MG63 (cell line): ENCODE results near the gene IGFL1. TPM values are rescaled to one million over a fixed set of nuclear protein-coding genes. Genes with fewer than 3 reads are reported as not detected.
A peak's percentile ranks its signal among the peaks of the same experiment; 100 is the strongest.
"Not testable (repeated sequence)": the region's sequence is repeated elsewhere in the genome, so short reads cannot be mapped to it uniquely, and the experiment has no call there.

Experiments
- DNase-seq: peaks from one replicate; pipeline ENCODE4 v3.0.0-alpha.2; 2020
- H3K27me3 ChIP-seq: fragments of 250-450 bp; sonication (Bioruptor Pico); 2 replicates; pipeline ENCODE4 v1.5.1; 2020; ENCODE audit warnings: mild to moderate bottlenecking, moderate library complexity
- H3K36me3 ChIP-seq: fragments of 250-450 bp; sonication (Bioruptor Pico); 2 replicates; pipeline ENCODE4 v1.5.1; 2020; ENCODE audit warnings: mild to moderate bottlenecking, moderate library complexity
- H3K4me3 ChIP-seq: fragments of 250-450 bp; sonication (Bioruptor Pico); 2 replicates; pipeline ENCODE4 v1.5.1; 2020; ENCODE audit warnings: mild to moderate bottlenecking, moderate library complexity
- H3K9me3 ChIP-seq: fragments of 250-450 bp; sonication (Bioruptor Pico); 2 replicates; pipeline ENCODE4 v1.5.1; 2020; ENCODE audit warnings: mild to moderate bottlenecking, moderate library complexity
- total RNA-seq: library from RNA; depleted of rRNA; stranded (reverse); fragments of >200 nt; shearing (Covaris generic); gene quantifications from 2 replicates; pipeline ENCODE4 v1.2.3, GENCODE V29; 2014; ENCODE audit warnings: low replicate concordance

The IGFL1 gene
- total RNA-seq, 1 experiment from 2014 or later: not detected

GRCh38 chr19:46238141-46238540 lies 8.6 kb downstream of the IGFL1 start:
- not testable (repeated sequence) for H3K36me3 ChIP-seq, DNase-seq, H3K9me3 ChIP-seq, H3K4me3 ChIP-seq
- peaks cover 62% of the 10 kb centered on the region for H3K27me3 ChIP-seq

GRCh38 chr19:46239193-46240024 lies 9.9 kb downstream of the IGFL1 start:
- H3K4me3 ChIP-seq: no peak overlapping the region
- no peaks in the 10 kb centered on the region for H3K36me3 ChIP-seq
- no peak for DNase-seq
- H3K27me3 ChIP-seq: peaks cover 67% of the 10 kb centered on the region
- H3K9me3 ChIP-seq: no peaks in the 10 kb centered on the region

DNA sequence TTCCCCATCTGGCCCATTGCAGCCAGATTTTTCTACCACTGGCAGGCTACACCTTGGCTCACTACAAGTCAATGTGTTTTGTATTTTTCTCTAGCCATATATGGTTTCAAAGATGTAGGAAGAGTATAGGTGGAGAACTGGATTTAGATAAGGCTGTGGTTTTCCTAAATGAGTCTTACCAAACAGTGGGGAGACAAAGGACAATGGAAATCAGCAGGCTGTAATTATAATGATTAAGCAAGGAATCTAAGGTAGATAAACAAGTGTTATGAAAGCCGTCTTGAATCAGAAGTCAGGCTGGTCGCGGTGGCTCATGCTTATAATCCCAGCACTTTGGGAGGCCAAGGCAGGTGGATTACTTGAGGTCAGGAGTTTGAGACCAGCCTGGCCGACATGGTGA lies 11.2 kb downstream of the IGFL1 start:
- DNase-seq: no peak
- H3K9me3 ChIP-seq: no peaks in the 10 kb centered on the region
- H3K4me3 ChIP-seq: no peak overlapping the region
- H3K27me3 ChIP-seq: peaks cover 69% of the 10 kb centered on the region
- H3K36me3 ChIP-seq: no peaks in the 10 kb centered on the region

GRCh38 chr19:46241626-46242025 lies 12.1 kb downstream of the IGFL1 start:
- DNase-seq: no peak
- Histone ChIP-seq H3K9me3 (no peaks in the 10 kb centered on the region), H3K27me3 (peaks cover 69% of the 10 kb centered on the region), H3K4me3 (no peak overlapping the region), H3K36me3 (no peaks in the 10 kb centered on the region)

- H3K27me3 ChIP-seq: peaks cover 78% of the 10 kb centered on the region
- not testable (repeated sequence) for H3K36me3 ChIP-seq, DNase-seq, H3K9me3 ChIP-seq, H3K4me3 ChIP-seq
These were observed 13.6 kb downstream of the IGFL1 start for GRCh38 chr19:46243081-46243654.

- Histone ChIP-seq H3K36me3 (no peaks in the 10 kb centered on the region), H3K4me3 (no peak overlapping the region), H3K27me3 (peaks cover 69% of the 10 kb centered on the region), H3K9me3 (no peaks in the 10 kb centered on the region)
- no peak for DNase-seq
These were observed 20.7 kb downstream of the IGFL1 start for GRCh38 chr19:46250076-46250735.

DNA sequence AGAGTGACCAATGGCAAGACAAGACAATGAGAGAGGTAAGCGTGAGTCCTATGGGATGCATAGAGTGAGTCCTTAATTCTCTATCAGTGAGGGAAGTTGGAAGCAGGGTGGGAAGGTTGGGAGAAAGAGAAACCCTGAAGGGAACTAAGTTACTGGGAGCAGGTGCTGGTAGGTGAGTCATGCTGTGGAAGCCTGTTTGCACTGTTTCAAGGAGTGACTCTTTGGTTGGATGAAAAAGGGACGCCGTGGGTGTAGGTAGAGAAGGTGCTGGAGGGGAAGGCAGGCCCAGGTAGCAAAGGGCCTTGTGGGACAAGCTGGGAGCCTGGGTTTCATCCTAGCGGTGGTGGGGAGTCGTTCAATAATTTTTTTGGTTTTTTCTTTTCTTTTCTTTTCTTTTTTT lies 21.9 kb downstream of the IGFL1 start:
- Histone ChIP-seq H3K9me3 (no peaks in the 10 kb centered on the region), H3K36me3 (no peaks in the 10 kb centered on the region), H3K4me3 (no peak overlapping the region), H3K27me3 (peaks cover 58% of the 10 kb centered on the region)
- DNase-seq: no peak

GRCh38 chr19:46254776-46255175 lies 25.2 kb downstream of the IGFL1 start:
- no peaks in the 10 kb centered on the region for H3K9me3 ChIP-seq
- DNase-seq: no peak
- peaks cover 40% of the 10 kb centered on the region for H3K27me3 ChIP-seq
- H3K4me3 ChIP-seq: no peak overlapping the region
- no peaks in the 10 kb centered on the region for H3K36me3 ChIP-seq

GRCh38 chr19:46256855-46257254 lies 27.3 kb downstream of the IGFL1 start:
- peaks cover 29% of the 10 kb centered on the region for H3K27me3 ChIP-seq
- no peaks in the 10 kb centered on the region for H3K9me3 ChIP-seq
- no peaks in the 10 kb centered on the region for H3K36me3 ChIP-seq
- DNase-seq: no peak
- no peak overlapping the region for H3K4me3 ChIP-seq

DNA sequence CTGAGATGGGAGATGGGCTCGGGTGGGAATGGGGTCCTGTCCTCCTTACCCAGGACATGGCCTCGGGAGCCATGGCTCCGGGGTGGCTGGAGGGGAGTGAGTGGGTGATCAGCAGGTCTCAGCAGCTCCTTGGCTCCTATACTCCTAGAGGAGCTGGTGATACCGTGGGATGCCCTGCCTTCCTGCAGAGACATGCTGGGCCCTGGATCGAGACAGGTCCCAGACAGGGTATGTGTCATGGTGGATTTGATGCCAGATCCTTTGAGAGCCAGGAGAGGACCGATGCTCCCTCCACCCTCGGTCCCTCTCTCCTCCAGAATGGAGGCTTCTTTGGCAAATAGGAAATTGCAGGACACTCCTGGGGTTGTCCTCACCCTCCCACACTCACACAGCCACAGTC lies 32.0 kb downstream of the IGFL1 start:
- H3K27me3 ChIP-seq: peaks cover 33% of the 10 kb centered on the region
- peak; percentile 48 for DNase-seq
- not testable (repeated sequence) for H3K9me3 ChIP-seq, H3K36me3 ChIP-seq, H3K4me3 ChIP-seq

GRCh38 chr19:46262684-46263296 lies 33.2 kb downstream of the IGFL1 start:
- H3K4me3 ChIP-seq, H3K36me3 ChIP-seq, H3K9me3 ChIP-seq: not testable (repeated sequence)
- H3K27me3 ChIP-seq: peaks cover 37% of the 10 kb centered on the region
- peak; percentile 28 for DNase-seq

DNA sequence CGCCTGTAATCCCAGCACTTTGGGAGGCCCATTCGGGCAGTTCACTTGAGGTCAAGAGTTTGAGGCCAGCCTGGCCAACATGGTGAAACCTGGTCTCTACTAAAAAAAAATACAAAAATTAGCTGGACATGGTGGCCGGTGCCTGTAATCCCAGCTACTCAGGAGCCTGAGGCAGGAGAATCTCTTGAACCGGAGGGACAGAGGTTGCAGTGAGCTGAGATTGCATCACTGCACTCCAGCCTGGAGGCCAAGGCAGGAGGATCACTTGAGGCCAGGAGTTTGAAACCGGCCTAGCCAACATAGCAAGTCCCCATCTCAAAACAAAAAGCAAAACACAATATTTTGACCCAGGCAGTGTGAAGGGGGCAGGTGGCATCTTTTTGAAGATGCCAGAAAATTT lies 35.3 kb downstream of the IGFL1 start:
- H3K27me3 ChIP-seq: peaks cover 30% of the 10 kb centered on the region
- not testable (repeated sequence) for H3K36me3 ChIP-seq, H3K4me3 ChIP-seq, H3K9me3 ChIP-seq, DNase-seq

- Histone ChIP-seq H3K27me3 (peaks cover 29% of the 10 kb centered on the region), H3K9me3 (no peaks in the 10 kb centered on the region), H3K36me3 (no peaks in the 10 kb centered on the region), H3K4me3 (no peak overlapping the region)
- peak; percentile 51 for DNase-seq
These were observed 35.8 kb downstream of the IGFL1 start for GRCh38 chr19:46265217-46265828.

DNA sequence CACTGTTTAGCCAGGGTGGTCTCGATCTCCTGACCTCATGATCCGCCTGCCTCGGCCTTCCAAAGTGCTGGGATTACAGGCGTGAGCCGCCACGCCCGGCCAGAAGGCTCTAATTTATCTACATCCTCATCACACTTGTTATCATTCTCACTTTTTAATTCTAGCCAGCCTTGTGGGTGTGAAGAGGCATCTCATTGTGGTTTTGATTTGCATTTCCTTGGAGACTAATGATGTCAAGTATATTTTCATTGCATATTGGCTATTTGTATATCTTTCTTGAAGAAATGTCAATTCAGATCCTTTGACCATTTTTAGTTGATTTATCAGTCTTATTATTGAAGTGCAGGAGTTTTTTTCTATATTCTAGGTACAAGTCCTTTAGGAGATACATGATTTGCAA lies 39.6 kb downstream of the IGFL1 start:
- no peak for DNase-seq
- Histone ChIP-seq H3K9me3 (no peaks in the 10 kb centered on the region), H3K36me3 (no peaks in the 10 kb centered on the region), H3K4me3 (no peak overlapping the region), H3K27me3 (peaks cover 19% of the 10 kb centered on the region)

DNA sequence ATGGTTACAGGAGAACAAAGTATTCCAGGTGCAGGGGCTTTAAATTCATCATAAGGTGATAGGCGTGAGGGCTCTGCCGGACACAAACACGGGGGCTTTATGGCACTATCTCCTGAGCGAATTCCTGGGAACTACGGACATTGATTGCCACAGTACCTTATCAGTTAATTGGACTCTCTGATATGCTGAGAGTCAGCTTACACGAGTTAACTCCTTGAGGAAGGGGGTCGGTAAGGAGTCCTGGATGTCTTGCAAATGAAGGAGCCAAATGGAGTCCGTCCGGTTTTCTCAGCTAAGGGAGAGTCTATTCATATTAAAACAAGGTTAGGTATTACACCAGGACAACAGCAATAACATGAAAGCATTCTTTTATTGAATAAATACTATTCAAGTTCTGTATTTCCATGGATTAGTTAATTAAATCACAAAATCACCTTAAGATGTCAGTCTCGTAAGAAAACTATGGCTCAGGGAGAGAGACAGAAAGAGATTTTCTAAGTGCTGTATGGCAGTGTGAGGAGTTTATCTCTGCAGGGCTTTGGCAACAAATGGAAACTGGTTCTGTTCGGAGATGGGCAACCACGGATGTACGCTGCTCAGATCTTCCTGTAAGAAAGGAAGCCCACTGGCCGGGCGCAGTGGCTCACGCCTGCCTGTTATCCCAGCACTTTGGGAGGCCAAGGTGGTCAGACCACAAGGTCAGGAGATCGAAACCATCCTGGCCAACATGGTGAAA lies 41.1 kb downstream of the IGFL1 start:
- DNase-seq: no peak

GRCh38 chr19:46271481-46272197 lies 42.1 kb downstream of the IGFL1 start:
- Histone ChIP-seq H3K27me3 (peaks cover 10% of the 10 kb centered on the region; the same call in 1 of the 2 replicates), H3K4me3 (no peak overlapping the region), H3K9me3 (no peaks in the 10 kb centered on the region), H3K36me3 (no peaks in the 10 kb centered on the region)
- peak; percentile 79 for DNase-seq

More for the DNA sequence above, 41.1 kb downstream of the IGFL1 start:
- Histone ChIP-seq H3K36me3 (no peaks in the 10 kb centered on the region), H3K9me3 (no peaks in the 10 kb centered on the region), H3K27me3 (peaks cover 17% of the 10 kb centered on the region), H3K4me3 (no peak overlapping the region)
